ENCODE data around the gene TXNDC9.
"Not testable (repeated sequence)": the region's sequence is repeated elsewhere in the genome, so short reads cannot be mapped to it uniquely, and the experiment has no call there.

TXNDC9 gene

GRCh38 chr2:99335911-99336803 is at the start of gene TXNDC9:
TSS of gene TXNDC9 (minus strand) at chr2:99336333. CDS start at chr2:99333210, 3,123 bp downstream.
- DNase-seq (ENCODE audit: low spot score): peak; percentile 99

- DNase-seq (ENCODE audit: low spot score): no peak
These were observed 46.0 kb upstream of the TXNDC9 start for GRCh38 chr2:99382143-99382542.

- DNase-seq (ENCODE audit: low spot score): no peak
These were observed 44.4 kb upstream of the TXNDC9 start for GRCh38 chr2:99380376-99381010.

- no peak for DNase-seq (ENCODE audit: low spot score)
These were observed 41.7 kb upstream of the TXNDC9 start for GRCh38 chr2:99377879-99378278.

- no peak for DNase-seq (ENCODE audit: low spot score)
These were observed 40.2 kb upstream of the TXNDC9 start for GRCh38 chr2:99376254-99376864.

GRCh38 chr2:99374747-99375146 is 38.6 kb upstream of the TXNDC9 start:
- DNase-seq (ENCODE audit: low spot score): no peak

- no peak for DNase-seq (ENCODE audit: low spot score)
These were observed 37.0 kb upstream of the TXNDC9 start for GRCh38 chr2:99373144-99373543.

GRCh38 chr2:99368854-99369253 is 32.7 kb upstream of the TXNDC9 start:
- not testable (repeated sequence) for DNase-seq (ENCODE audit: low spot score)

GRCh38 chr2:99365661-99366060 is 29.5 kb upstream of the TXNDC9 start:
- no peak for DNase-seq (ENCODE audit: low spot score)

- no peak for DNase-seq (ENCODE audit: low spot score)
These were observed 20.7 kb upstream of the TXNDC9 start for GRCh38 chr2:99356853-99357252.

- DNase-seq (ENCODE audit: low spot score): not testable (repeated sequence)
These were observed 18.7 kb upstream of the TXNDC9 start for GRCh38 chr2:99354825-99355224.

GRCh38 chr2:99354070-99354469 is 17.9 kb upstream of the TXNDC9 start:
- DNase-seq (ENCODE audit: low spot score): no peak

- DNase-seq (ENCODE audit: low spot score): no peak
These were observed 14.1 kb upstream of the TXNDC9 start for GRCh38 chr2:99350194-99350593.

- no peak for DNase-seq (ENCODE audit: low spot score)
These were observed 12.0 kb upstream of the TXNDC9 start for GRCh38 chr2:99348173-99348572.

GRCh38 chr2:99346218-99346617 is 10.1 kb upstream of the TXNDC9 start:
- no peak for DNase-seq (ENCODE audit: low spot score)

- not testable (repeated sequence) for DNase-seq (ENCODE audit: low spot score)
These were observed 9.3 kb upstream of the TXNDC9 start for GRCh38 chr2:99345446-99345845.

- no peak for DNase-seq (ENCODE audit: low spot score)
These were observed 6.4 kb upstream of the TXNDC9 start for GRCh38 chr2:99342536-99342935.

- no peak for DNase-seq (ENCODE audit: low spot score)
These were observed 4.6 kb upstream of the TXNDC9 start for GRCh38 chr2:99340669-99341236.

- no peak for DNase-seq (ENCODE audit: low spot score)
These were observed 2.0 kb upstream of the TXNDC9 start for GRCh38 chr2:99338029-99338585.

GRCh38 chr2:99337113-99338028 is 1.2 kb upstream of the TXNDC9 start, which contains the start of gene EIF5B:
TSS of gene EIF5B (plus strand) at chr2:99337389. CDS start at chr2:99337555, 166 bp downstream.
- DNase-seq (ENCODE audit: low spot score): peak; percentile 93

GRCh38 chr2:99336804-99337112 is 625 bp upstream of the TXNDC9 start:
- DNase-seq (ENCODE audit: low spot score): no peak
